ENCODE results near the gene CYBA. TPM values are rescaled to one million over a fixed set of nuclear protein-coding genes. Genes with fewer than 3 reads are reported as not detected.

CYBA gene
- polyA plus RNA-seq, 2 of the 4 experiments (the other 2 are of a cell fraction): 75.7 to 185 TPM

DNA sequence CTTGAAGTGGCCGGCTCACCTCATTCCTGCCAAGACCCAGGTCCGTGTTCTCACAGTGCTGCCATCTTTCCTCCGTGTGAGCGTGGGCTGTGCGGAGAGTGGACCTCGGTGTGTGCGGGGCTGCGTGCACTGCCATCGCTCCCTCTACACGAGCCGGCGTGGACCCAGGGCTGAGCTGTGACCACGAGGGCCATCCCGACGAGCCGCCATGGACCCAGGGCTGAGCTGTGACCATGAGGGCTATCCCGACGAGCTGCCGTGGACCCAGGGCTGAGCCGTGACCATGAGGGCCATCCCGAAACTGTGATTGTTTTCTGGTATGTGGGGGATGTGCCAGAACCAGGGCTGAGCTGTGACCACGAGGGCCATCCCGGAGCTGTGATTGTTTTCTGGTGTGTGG lies 21.0 kb upstream of the CYBA start:
- FAIRE-seq: no peak
- WGBS (ENCODE audit: missing lambda C conversion rate): 84% methylated on average over 21 of the region's 23 CpGs

DNA sequence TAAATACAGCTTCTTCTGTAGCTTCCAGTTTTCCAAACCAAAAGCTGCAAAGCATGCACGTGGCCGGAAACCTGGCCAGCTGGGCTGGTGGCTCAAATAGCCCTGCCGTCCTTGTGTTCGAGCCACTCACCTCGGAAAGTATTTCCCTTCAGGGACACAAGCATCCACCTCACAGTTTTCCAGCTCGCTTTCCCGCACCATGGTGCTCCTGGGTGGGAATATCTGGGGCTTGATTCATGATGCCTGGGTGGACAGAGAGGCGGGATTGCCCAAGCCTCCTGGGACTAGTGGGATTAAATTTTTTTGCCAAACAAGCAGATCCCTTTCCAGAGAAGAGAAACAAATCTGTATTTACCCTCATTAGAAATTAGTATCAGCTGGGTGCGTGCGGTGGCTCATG lies 19.1 kb upstream of the CYBA start:
- CTCF ChIA-PET: interaction anchor here (0.6 to 2.4 kb wide), 7 partner anchors 10 to 785 kb away, joined by 3 to 9 read pairs (median 4); partner anchors contain the start of gene SNAI3
- Histone ChIP-seq H3K4me2 (no peak overlapping the region), H3K4me3 (no peak overlapping the region), H3K4me1 (no peaks in the 10 kb centered on the region), H3K9me3 (no peaks in the 10 kb centered on the region), H3K27ac (no peak overlapping the region)
- 91% methylated on average over 10 of the region's 10 CpGs for WGBS (ENCODE audit: missing lambda C conversion rate)
- POLR2A ChIA-PET: no interaction called here
- DNase-seq (ENCODE audit: low read depth in 1 of 2, low spot score in 1 of 2) (no peak), FAIRE-seq (no peak), ATAC-seq (no peak)
- TF ChIP-seq MAZ (IDR thresholded peaks at IDR 0.05; ENCODE audit: borderline replicate concordance, low read depth, low read length) (no peak), KDM1A (IDR thresholded peaks at IDR 0.05; ENCODE audit: low read depth) (no peak), FOXS1 (CRISPR knock-in tag; IDR thresholded peaks at IDR 0.05) (no peak), RFX5 (IDR thresholded peaks at IDR 0.05) (no peak), GATA3 (IDR thresholded peaks at IDR 0.05; ENCODE audit: borderline replicate concordance) (no peak)
- TF ChIP-seq, protein P1, sequence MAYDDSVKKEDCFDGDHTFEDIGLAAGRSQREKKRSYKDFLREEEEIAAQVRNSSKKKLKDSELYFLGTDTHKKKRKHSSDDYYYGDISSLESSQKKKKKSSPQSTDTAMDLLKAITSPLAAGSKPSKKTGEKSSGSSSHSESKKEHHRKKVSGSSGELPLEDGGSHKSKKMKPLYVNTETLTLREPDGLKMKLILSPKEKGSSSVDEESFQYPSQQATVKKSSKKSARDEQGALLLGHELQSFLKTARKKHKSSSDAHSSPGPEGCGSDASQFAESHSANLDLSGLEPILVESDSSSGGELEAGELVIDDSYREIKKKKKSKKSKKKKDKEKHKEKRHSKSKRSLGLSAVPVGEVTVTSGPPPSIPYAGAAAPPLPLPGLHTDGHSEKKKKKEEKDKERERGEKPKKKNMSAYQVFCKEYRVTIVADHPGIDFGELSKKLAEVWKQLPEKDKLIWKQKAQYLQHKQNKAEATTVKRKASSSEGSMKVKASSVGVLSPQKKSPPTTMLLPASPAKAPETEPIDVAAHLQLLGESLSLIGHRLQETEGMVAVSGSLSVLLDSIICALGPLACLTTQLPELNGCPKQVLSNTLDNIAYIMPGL (CRISPR knock-in tag; IDR thresholded peaks at IDR 0.05; ENCODE audit: borderline replicate concordance): no peak

More for the DNA sequence above, 21.0 kb upstream of the CYBA start:
- DNase-seq (ENCODE audit: low read depth in 1 of 2, low spot score in 1 of 2): no peak
- POLR2A ChIA-PET: no interaction called here
- H3K4me1 ChIP-seq: no peaks in the 10 kb centered on the region
- no peak for TF ChIP-seq RFX5 (IDR thresholded peaks at IDR 0.05)
- TF ChIP-seq GATA3 (IDR thresholded peaks at IDR 0.05; ENCODE audit: borderline replicate concordance): no peak
- no peak for TF ChIP-seq HOXB13 (CRISPR knock-in tag; IDR thresholded peaks at IDR 0.05; ENCODE audit: low read depth)
- TF ChIP-seq CHD4 (IDR thresholded peaks at IDR 0.05; ENCODE audit: borderline replicate concordance): no peak
- no peak for TF ChIP-seq SREBF2 (IDR thresholded peaks at IDR 0.05)
- TF ChIP-seq RARB (CRISPR knock-in tag; IDR thresholded peaks at IDR 0.05): no peak
- TF ChIP-seq MAFK (IDR thresholded peaks at IDR 0.05; ENCODE audit: partially characterized antibody): no peak
- no peak for TF ChIP-seq REST (IDR thresholded peaks at IDR 0.05)
- TF ChIP-seq, protein P1 (CRISPR knock-in tag; IDR thresholded peaks at IDR 0.05; ENCODE audit: borderline replicate concordance): no peak
- TF ChIP-seq HDAC2 (IDR thresholded peaks at IDR 0.05): no peak
- TF ChIP-seq ZNF302 (CRISPR knock-in tag; IDR thresholded peaks at IDR 0.05): no peak
- no peak for TF ChIP-seq MYC (IDR thresholded peaks at IDR 0.05; ENCODE audit: borderline replicate concordance, low read length)
- TF ChIP-seq FOXS1 (CRISPR knock-in tag; IDR thresholded peaks at IDR 0.05): no peak
- no peak for TF ChIP-seq BHLHE40 (IDR thresholded peaks at IDR 0.05; ENCODE audit: low read depth, low read length)
- CTCF ChIA-PET: interaction anchor here (0.6 to 2.4 kb wide), 9 partner anchors 9 to 144 kb away, joined by 3 to 9 read pairs (median 4); partner anchors contain the start of gene IL17C
- ATAC-seq: no peak
- H3K4me3 ChIP-seq: no peak overlapping the region
- no peaks in the 10 kb centered on the region for H3K9me3 ChIP-seq
- H3K4me2 ChIP-seq: no peak overlapping the region
- no peak overlapping the region for H3K27ac ChIP-seq
